CD4-positive, alpha-beta T cell (primary cell): Measurements from ENCODE around the gene CYP26C1. TPM values are rescaled to one million over a fixed set of nuclear protein-coding genes. Genes with fewer than 3 reads are reported as not detected.

ENCODE experiments used
- ATAC-seq: fragments of 200-7000 bp; cut with Tn5 transposase; one replicate; pipeline ENCODE4 v1.10.0; 2022; ENCODE audit warnings: mild to moderate bottlenecking; ENCODE audit not compliant: poor library complexity
- CTCF ChIA-PET: fragments of 350-600 bp; sonication (Branson Sonifier 250); formaldehyde crosslinking; loops from one replicate; lab custom pipeline; 2021; ENCODE audit warnings: antibody characterized with exemption, inconsistent platforms; lab: Charles Lee
- POLR2A ChIA-PET: fragments of 350-600 bp; sonication (Branson Sonifier 250); formaldehyde crosslinking; loops from one replicate; lab custom pipeline; 2021; ENCODE audit warnings: antibody characterized with exemption, inconsistent platforms; lab: Charles Lee
- DNase-seq, 14 experiments: peaks; one replicate each; pipeline ENCODE4 v3.0.0-alpha.2; 2013 to 2020; ENCODE audit warnings: mixed read lengths in 2 of 14
- H3K27ac ChIP-seq, 2 donors: one replicate each; pipeline versions ENCODE4 v1.5.1 to v1.7.0; 2013; ENCODE audit warnings: low read length in 2 of 2, low read depth in 1 of 2, mild to moderate bottlenecking in 1 of 2
- H3K27me3 ChIP-seq, 2 experiments: 1 replicate in 1 of 2; 2 replicates in 1 of 2; pipeline versions ENCODE4 v1.6.1 to v1.7.0; 2013; ENCODE audit warnings: low read length in 2 of 2, control low read depth in 1 of 2, mild to moderate bottlenecking in 1 of 2, moderate library complexity in 1 of 2; ENCODE audit not compliant: insufficient read depth in 2 of 2, control insufficient read depth in 1 of 2
- H3K36me3 ChIP-seq: one replicate; pipeline ENCODE4 v1.6.1; 2013; ENCODE audit warnings: low read length, control low read depth; ENCODE audit not compliant: insufficient read depth
- H3K4me1 ChIP-seq: one replicate; pipeline ENCODE4 v1.6.1; 2013; ENCODE audit warnings: low read length, control low read depth; ENCODE audit not compliant: insufficient read depth
- H3K4me3 ChIP-seq: one replicate; pipeline ENCODE4 v1.5.1; 2013; ENCODE audit warnings: mild to moderate bottlenecking, low read length, moderate library complexity
- H3K9me3 ChIP-seq, 2 experiments: 1 replicate in 1 of 2; 2 replicates in 1 of 2; pipeline versions ENCODE4 v1.6.1 to v1.7.0; 2013; ENCODE audit warnings: low read length in 2 of 2, mild to moderate bottlenecking in 2 of 2, control low read depth in 1 of 2, moderate library complexity in 1 of 2; ENCODE audit not compliant: control insufficient read depth in 1 of 2, insufficient read depth in 1 of 2
- H3K27ac Mint-ChIP-seq: one replicate; pipeline ENCODE4 v1.8.0; 2020; ENCODE audit warnings: mixed read lengths
- H3K27me3 Mint-ChIP-seq: one replicate; pipeline ENCODE4 v1.8.0; 2021; ENCODE audit warnings: mixed read lengths
- H3K36me3 Mint-ChIP-seq: one replicate; pipeline ENCODE4 v1.8.0; 2021; ENCODE audit warnings: low read depth, mixed read lengths
- H3K4me1 Mint-ChIP-seq: one replicate; pipeline ENCODE4 v1.8.0; 2021; ENCODE audit warnings: low read depth, mixed read lengths
- H3K4me3 Mint-ChIP-seq: one replicate; pipeline ENCODE4 v1.8.0; 2020; ENCODE audit warnings: mild to moderate bottlenecking, mixed read lengths
- H3K9me3 Mint-ChIP-seq: one replicate; pipeline ENCODE4 v1.8.0; 2020; ENCODE audit warnings: mixed read lengths
- intact Hi-C, 2 experiments: fragments of 100-400 bp; cut with DNase I in 1 of 2; cut with micrococcal nuclease in 1 of 2; formaldehyde crosslinking; loops; one replicate each; pipeline versions ENCODE4 v1.15.1 to v1.9.0; 2023 to 2025; cut with DNase I, micrococcal nuclease
- total RNA-seq, 174 experiments: library from RNA in 2 of 174; stranded (reverse) in 2 of 174; gene quantifications; one replicate each; pipeline ENCODE4 v1.2.3 and lab custom pipeline; 2021 to 2026
- TF ChIP-seq, protein P1 (sequence below): fragments of 200-600 bp; IDR thresholded peaks from one replicate; pipeline ENCODE4 v1.8.0; 2022; ENCODE audit warnings: antibody characterized with exemption, mild to moderate bottlenecking

CYP26C1 gene
- total RNA-seq, 2 experiments from 2014 or later: 0.14 TPM; not detected in 1

DNA sequence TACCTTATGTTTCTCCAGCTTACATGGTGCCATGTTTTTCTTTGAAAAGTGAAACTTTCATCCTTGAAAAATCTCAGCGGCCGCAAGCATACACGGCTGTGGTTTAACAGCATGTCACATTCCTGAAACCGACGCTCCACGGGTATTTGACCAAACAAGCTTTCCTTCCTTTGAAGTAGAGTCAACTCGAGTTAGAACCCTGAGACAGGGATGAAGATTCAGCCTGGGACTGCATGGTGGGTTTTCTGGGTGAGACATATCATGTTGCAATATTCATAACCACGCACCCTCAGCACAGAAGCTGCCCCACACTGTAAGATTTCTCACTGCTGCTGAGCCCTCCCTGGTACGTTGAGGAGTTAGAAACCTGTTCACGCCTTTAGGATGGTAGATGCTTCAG is 21.2 kb downstream of the CYP26C1 start:
- ATAC-seq: no peak
- no peak overlapping the region for H3K27ac Mint-ChIP-seq
- Histone ChIP-seq H3K36me3 (no peaks in the 10 kb centered on the region), H3K9me3 (no peaks in the 10 kb centered on the region), H3K4me3 (no peak overlapping the region), H3K27me3 (peaks cover 19 to 25% of the 10 kb centered on the region in 2 experiments), H3K27ac (no peak overlapping the region), H3K4me1 (peaks cover 7% of the 10 kb centered on the region)
- ChIA-PET CTCF (no interaction called here), POLR2A (no interaction called here)
- no peaks in the 10 kb centered on the region for H3K4me1 Mint-ChIP-seq
- no peak for DNase-seq
- intact Hi-C loops: loop anchor here (2.0 to 10.0 kb wide), 4 partner anchors 195 to 400 kb away; partner anchors contain the start of gene MYOF (in 1 of the 2)
- peaks cover 43% of the 10 kb centered on the region for H3K27me3 Mint-ChIP-seq
- H3K9me3 Mint-ChIP-seq: no peaks in the 10 kb centered on the region
- no peaks in the 10 kb centered on the region for H3K36me3 Mint-ChIP-seq
- no peak overlapping the region for H3K4me3 Mint-ChIP-seq
- TF ChIP-seq, protein P1, sequence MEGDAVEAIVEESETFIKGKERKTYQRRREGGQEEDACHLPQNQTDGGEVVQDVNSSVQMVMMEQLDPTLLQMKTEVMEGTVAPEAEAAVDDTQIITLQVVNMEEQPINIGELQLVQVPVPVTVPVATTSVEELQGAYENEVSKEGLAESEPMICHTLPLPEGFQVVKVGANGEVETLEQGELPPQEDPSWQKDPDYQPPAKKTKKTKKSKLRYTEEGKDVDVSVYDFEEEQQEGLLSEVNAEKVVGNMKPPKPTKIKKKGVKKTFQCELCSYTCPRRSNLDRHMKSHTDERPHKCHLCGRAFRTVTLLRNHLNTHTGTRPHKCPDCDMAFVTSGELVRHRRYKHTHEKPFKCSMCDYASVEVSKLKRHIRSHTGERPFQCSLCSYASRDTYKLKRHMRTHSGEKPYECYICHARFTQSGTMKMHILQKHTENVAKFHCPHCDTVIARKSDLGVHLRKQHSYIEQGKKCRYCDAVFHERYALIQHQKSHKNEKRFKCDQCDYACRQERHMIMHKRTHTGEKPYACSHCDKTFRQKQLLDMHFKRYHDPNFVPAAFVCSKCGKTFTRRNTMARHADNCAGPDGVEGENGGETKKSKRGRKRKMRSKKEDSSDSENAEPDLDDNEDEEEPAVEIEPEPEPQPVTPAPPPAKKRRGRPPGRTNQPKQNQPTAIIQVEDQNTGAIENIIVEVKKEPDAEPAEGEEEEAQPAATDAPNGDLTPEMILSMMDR: no peak

DNA sequence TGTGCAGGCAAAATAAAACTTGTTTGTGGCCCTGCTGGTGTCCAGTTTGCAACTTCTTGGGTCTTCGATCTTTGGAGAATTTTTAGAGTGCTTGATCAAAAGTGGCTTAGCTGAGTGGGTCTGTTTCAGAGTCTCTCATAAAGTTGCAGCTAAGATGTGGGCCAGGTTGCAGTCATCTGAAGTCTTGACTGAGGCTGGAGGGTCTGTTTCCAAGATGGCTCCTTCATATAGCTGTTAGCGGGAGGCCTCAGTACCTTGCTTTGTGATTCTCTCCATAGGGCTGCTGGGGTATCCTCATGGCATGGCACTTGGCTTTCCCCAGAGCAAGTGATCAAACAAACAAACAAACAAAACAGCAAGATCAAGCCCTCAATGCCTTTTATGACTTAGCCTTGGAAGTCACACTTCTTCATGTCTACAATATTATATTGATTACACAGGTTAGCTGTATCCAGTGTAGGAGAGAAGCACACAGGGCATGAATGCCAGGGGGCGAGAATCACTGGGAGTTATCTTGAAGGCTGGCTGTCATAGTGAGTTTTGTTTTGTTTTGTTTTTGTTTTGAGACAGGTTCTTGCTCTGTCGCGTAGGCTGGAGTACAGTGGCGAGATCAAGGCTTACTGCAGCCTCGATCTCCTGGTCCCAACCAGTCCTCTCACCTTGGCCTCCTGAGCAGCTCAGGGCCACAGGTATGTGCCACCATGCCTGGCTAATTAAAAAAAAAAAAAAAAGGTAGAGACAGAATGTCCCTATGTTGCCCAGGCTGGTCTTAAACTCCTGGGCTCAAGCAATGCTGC is 23.3 kb downstream of the CYP26C1 start:
- Histone ChIP-seq H3K27ac (no peak overlapping the region), H3K4me1 (peaks cover 7% of the 10 kb centered on the region), H3K36me3 (no peaks in the 10 kb centered on the region), H3K9me3 (no peaks in the 10 kb centered on the region), H3K4me3 (no peak overlapping the region), H3K27me3 (peaks cover 9 to 14% of the 10 kb centered on the region in 2 experiments)
- no peaks in the 10 kb centered on the region for H3K36me3 Mint-ChIP-seq
- no peak for ATAC-seq
- POLR2A ChIA-PET: no interaction called here
- intact Hi-C loops: loop anchor here (5.0 to 10.0 kb wide), 3 partner anchors 197 to 398 kb away; partner anchors contain the start of gene MYOF (in 1 of the 2)
- TF ChIP-seq, protein P1: no peak
- H3K4me1 Mint-ChIP-seq: no peaks in the 10 kb centered on the region
- no peaks in the 10 kb centered on the region for H3K9me3 Mint-ChIP-seq
- no peak for DNase-seq
- no peak overlapping the region for H3K27ac Mint-ChIP-seq
- peaks cover 28% of the 10 kb centered on the region for H3K27me3 Mint-ChIP-seq
- no peak overlapping the region for H3K4me3 Mint-ChIP-seq
- CTCF ChIA-PET: no interaction called here

DNA sequence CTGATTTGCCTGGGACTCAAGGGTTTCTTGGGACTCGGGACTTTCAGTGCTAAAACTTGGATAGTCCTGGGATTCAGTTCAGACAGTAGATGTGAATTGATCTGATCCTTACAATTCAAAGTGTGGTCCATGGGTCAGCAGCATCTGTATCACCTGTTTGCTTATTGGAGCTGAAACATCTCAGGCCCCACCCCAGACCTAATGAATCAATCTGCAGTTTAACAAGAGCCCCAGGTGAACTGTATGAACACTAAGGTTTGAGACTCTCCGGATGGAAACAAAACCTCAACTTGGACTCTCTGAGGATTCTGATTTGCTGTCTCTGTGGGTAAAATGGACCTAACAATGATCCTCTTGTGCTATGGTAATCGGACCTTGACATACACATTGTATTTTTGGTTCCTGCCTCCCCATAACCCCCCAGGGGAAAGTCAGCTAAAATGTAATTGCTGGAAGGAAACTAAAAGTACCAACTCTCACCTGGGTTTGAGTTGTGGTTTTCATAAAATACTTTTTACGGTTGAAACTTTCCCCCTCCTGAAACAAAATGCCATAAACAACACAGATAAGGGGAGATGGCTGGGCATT is 24.8 kb downstream of the CYP26C1 start:
- intact Hi-C loops: loop anchor here in 1 of 2 experiments (10.0 kb wide), 1 partner anchor 201 kb away; no protein-coding TSS in a partner anchor
- H3K27me3 ChIP-seq: peaks cover 0 to under 1% of the 10 kb centered on the region in 2 experiments
- Mint-ChIP-seq H3K4me1 (no peaks in the 10 kb centered on the region), H3K27me3 (peaks cover 24% of the 10 kb centered on the region), H3K9me3 (no peaks in the 10 kb centered on the region), H3K36me3 (no peaks in the 10 kb centered on the region), H3K27ac (no peak overlapping the region), H3K4me3 (no peak overlapping the region)
- no peak overlapping the region for H3K4me3 ChIP-seq
- peaks cover 1% of the 10 kb centered on the region for H3K4me1 ChIP-seq
- no peaks in the 10 kb centered on the region for H3K9me3 ChIP-seq
- H3K27ac ChIP-seq: no peak overlapping the region
- ATAC-seq: no peak
- no peak for DNase-seq
- H3K36me3 ChIP-seq: no peaks in the 10 kb centered on the region
- ChIA-PET POLR2A (no interaction called here), CTCF (no interaction called here)
- TF ChIP-seq, protein P1: no peak
